Thyroid gland (tissue), 4 donors: ENCODE data around the gene CMC1.

Experiments used
- POLR2A ChIP-seq, 2 donors: fragments of 450-650 bp; IDR thresholded peaks; one replicate each; pipeline ENCODE4 v1.6.1; 2017; ENCODE audit warnings: antibody characterized with exemption in 2 of 2, mild to moderate bottlenecking in 2 of 2, moderate library complexity in 1 of 2
- TF ChIP-seq, protein P1 (sequence below), 6 experiments: fragments of 200-600 bp in 3 of 6; fragments of 450-650 bp in 3 of 6; sonication (generic) in 3 of 6; IDR thresholded peaks; one replicate each; pipeline ENCODE4 v1.5.1; 2016 to 2019; ENCODE audit warnings: antibody characterized with exemption in 6 of 6, mild to moderate bottlenecking in 2 of 6, inconsistent platforms in 1 of 6, moderate library complexity in 1 of 6

GRCh38 chr3:28212681-28213080 lies 28.7 kb upstream of the CMC1 start:
- TF ChIP-seq, protein P1, sequence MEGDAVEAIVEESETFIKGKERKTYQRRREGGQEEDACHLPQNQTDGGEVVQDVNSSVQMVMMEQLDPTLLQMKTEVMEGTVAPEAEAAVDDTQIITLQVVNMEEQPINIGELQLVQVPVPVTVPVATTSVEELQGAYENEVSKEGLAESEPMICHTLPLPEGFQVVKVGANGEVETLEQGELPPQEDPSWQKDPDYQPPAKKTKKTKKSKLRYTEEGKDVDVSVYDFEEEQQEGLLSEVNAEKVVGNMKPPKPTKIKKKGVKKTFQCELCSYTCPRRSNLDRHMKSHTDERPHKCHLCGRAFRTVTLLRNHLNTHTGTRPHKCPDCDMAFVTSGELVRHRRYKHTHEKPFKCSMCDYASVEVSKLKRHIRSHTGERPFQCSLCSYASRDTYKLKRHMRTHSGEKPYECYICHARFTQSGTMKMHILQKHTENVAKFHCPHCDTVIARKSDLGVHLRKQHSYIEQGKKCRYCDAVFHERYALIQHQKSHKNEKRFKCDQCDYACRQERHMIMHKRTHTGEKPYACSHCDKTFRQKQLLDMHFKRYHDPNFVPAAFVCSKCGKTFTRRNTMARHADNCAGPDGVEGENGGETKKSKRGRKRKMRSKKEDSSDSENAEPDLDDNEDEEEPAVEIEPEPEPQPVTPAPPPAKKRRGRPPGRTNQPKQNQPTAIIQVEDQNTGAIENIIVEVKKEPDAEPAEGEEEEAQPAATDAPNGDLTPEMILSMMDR (IDR thresholded peaks at IDR 0.05), result no peak
- no peak for TF ChIP-seq POLR2A (IDR thresholded peaks at IDR 0.05)
